Activated naive CD4-positive, alpha-beta T cell (primary cell): Measurements from ENCODE around the gene EPYC.

Experiments used
- DNase-seq, 4 experiments: peaks; one replicate each; lab custom pipeline; 2025; lab: John Stamatoyannopoulos, UW

EPYC gene, protein sequence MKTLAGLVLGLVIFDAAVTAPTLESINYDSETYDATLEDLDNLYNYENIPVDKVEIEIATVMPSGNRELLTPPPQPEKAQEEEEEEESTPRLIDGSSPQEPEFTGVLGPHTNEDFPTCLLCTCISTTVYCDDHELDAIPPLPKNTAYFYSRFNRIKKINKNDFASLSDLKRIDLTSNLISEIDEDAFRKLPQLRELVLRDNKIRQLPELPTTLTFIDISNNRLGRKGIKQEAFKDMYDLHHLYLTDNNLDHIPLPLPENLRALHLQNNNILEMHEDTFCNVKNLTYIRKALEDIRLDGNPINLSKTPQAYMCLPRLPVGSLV

DNA sequence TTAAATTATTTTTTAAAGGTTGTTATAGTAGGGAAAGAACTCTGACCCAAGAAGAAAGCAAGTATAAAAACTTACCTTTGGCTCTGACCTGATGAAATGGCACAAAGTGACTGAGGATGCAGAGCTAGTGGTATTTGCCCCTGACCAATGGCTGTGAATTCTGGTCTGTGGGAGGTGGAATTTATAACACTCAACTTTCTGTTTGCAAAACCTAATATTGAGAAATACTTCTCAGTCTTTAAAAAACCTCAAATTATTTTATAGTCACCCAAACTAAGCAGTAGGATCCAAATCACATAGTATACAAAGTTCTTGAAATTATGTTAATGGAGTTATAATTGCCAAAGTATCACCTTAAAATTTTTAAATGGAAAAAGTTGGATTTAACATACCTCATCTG is at the start of gene EPYC:
EPYC (minus strand) TSS at position 101 of the 400 bp plus-strand sequence. CDS start 2,407 bp downstream, outside the sequence.
- no peak for DNase-seq

DNA sequence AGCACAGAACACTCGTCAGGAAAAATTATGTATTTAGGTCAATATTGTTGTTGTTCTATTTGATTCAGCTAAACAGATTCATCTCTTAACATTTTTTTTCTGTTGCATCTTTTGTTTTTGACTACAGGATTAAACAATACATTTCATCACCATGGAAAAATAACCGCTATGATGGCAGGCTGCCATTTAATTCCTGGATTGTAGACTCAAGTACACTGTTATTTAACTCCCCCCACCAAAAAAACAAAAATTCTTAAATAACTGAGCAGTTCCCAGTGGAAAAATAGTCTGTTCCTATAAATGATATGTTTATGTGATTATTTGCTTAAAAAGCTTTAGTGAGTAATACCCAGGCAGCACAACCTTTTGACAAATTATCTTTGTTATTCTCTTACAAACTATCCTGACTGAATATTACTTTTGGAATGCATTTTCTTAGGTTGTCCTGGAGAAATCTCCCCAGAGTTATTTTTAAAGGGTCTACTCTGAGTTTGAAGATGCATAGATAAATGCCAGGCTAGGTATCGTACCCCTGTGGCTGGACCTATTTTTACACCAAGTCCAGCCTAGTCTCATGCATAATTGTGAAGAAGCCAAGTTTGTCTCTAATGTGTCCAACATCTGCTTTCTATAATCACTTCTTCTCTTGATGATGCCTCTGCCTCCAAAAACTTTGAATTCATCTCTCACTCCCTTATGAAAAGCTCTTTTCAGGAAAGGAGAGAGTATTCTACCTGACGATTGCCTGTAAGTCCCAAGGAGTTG is 49.4 kb upstream of the EPYC start:
- no peak for DNase-seq

DNA sequence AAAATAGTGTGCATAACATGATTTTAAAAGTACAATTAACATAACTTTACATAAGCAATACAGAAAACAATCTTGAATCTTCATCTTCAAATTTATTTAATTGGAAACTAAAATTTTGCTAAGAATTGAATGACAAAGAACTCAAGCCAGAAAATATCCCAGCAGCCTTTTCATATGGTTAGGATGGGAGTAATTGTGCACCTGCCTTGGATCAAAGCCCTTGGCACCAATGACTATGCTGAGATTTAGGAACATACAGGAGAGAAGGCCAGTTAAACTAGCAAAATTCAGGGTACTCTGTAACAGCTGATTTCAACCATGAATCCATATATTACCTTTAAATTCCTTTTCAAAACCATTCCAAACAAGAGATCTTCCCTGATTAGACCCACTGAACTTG is 47.3 kb upstream of the EPYC start:
- no peak for DNase-seq

DNA sequence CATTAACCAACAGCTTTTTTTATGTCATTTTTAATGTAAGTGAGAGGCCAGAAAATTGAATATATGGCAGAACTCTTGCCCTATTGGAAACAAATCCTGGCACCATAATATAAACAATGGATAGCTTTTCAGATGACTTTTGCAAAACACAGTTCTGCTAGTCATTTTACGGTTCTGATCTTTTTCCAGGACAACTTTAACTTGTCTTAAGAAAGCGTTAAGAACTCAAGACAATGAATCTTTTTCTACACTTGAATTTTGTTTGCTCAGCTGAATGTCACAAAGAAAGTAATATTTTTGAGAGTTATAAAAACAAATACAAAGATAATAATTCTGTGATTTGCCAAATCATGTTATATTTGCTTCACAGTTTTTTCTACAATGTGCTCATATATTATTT is 39.8 kb upstream of the EPYC start:
- no peak for DNase-seq

DNA sequence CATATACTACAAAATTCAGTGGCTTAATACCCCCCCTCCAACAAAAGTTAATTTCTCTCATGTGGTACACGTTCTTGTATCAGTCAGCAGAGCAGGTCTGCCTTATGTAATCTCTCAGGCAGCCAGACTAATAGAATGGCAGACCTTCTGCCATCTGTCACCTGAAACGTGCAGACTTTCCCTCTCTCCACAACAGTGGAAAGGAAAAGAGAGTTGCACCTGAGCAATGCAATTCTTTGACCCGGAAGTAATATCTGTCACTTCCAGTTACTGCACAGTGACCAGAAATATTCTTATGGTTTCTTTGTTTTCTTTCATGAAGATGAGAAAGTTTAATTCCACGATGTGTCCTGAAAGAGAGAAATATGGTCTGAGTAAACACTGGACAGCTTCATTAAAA is 38.6 kb upstream of the EPYC start:
- no peak for DNase-seq

DNA sequence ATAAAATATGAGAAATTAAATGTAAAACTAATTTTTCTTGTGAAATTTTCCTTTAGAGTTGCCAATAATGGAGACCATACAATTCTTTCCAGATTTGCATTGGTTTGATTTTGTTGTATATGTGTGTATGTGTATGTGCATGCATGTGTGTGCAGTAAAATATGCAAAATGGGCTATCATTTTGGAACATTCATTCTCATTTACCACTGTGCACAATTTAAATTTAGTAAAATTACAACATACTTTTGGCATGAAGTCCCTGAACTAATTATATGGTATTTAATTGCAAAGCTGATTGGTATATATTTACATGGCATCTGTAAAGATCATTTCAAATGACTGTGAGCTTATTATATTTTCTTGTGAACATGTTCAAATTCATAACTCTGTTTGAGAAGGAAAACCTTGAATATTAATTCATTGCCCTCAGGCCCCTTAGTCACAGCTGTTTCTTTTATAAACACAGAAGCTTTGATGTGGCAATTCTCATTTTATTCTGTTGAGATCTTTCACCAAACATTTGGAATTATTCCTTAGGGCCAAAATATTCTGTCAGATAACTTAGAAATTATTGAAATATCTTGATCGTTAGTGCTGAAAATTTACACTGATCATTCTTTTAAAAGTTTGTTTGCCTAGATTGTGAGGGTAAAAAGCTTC is 35.5 kb upstream of the EPYC start:
- DNase-seq: no peak

DNA sequence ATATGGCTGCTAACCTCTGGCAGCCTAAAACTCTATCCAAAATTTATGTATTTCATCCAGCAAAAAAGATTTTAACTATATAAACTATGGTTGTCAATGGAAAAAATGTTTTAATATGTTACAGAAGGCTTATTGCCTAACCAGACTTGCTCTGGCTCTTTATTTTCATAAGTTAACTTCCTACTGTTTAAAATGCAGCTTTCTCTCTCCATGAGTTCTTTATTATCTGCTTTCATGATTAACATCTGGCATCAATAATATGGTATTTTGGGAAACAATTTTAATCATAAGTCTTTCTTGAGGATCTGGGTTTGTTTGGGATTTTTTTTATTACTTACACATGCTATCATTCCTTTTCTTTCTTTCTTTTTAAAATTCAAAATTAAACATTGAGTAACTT is 32.5 kb upstream of the EPYC start:
- no peak for DNase-seq

DNA sequence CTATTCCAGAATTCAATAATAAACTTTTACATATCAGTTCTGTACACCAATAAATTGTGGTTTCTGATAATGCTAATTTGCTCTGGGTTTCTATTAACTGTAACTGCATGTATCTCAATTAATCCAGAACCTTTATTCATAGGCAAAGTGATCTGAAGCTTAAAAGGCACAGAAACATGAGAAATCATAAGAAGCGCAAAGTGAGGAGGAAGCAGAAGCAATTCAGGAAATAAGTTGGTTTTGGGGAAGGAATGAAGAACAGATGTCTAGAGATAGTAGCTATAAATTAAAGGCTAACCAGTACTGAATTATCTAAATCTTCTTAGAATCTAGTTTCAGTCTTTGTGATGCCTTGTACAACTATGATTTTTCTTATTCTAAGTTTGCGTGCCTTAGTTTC is 28.5 kb upstream of the EPYC start:
- DNase-seq: no peak

DNA sequence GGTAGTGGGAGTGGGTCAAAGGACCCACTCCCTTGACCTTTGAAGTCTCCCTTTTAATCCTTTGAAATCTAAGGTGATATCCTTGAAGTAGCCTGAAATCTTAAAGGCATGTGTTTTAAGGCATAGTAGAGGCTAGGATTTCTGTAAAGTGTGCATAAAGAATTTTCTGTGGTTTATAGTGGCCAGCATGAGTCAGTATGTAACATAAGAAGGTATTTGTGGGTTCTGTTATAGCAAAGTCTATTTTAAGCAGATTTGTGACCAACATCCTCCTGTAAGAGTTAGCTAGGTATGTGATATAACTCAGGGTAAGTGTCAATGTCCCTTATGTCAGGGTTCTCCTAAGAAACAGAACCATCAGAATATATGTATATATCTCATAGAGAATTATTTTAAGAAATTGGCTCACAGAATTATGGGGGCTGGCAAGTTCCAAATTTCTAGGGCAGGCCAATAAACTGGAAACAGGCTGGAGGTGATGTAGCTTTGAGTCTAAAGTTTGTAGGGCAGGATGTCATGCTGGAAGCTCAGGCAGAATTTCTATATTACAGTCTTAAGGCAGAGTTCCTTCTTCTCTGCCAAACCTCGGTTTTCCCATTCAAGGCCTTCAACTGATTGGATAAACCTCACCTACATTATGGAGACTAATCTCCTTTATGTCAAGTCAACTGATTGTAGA is 18.7 kb upstream of the EPYC start:
- DNase-seq: no peak

DNA sequence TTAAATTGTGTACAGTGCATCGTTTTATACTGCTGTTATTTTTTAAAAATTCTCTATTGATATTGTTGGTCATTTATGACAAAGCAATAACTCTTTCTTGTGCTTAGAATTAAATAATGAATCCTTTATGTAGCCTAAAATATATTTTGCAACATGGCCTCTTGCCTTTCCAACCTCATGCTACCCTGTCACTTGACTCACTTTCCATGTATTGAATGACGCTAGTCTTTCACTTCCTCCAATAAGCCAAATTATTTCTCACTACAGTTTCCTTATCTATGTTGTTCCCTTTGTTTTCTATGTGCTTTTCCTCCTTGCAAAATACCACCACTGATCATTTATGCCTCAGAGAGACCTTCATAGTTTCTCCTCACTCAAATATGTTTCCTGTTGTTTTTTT is 16.3 kb upstream of the EPYC start:
- DNase-seq: no peak

DNA sequence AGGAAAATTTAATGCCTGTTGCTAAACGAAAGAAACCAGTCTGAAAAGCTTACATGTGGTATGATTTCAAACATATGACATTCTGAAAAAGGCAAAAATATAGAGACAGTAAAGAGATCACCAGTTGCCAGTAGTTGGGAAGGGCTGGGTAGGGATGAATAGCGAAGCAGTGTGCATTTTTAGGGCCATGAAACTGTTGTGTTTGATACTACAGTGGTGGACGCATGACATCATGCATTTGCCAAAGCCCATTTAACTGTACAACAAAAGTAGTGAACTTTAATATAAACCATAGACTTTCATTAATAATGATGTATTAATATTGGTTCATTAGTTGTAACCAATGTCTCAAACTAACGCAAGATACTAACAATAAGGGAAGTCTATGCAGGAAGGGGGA is 14.7 kb upstream of the EPYC start:
- no peak for DNase-seq

DNA sequence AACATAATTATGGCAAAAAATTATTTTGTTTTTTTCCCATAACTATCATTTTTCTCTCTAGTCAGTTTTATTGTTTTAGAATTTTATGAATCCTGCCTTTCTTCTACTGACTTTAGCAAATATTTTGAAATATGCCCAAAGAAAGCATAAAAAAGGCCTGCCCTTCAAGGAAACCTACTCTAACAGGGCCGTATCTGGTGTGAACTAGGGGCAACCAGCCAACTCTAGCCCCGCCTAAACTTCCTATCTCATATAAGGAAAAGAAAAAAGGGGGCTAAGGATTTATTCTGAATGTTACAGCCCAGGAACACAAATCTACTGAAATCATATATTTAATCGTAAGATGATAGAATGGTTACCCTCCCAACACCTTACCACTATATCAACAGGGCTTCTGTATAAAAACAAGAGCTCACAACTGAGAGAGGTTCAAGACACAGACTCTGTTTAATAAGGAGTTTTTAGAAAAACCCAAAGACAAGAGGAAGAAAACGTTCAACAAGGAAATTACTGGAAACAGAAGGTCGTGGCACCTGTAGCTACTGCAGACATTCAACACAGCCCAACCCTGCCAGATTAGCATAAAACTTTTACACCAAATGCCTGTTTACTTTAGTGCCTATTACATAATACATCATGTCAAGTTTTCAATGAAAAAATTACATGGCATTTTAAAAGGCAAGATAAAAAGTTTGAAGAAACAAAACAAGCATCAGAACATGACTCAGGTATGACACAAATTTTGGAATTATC is 12.9 kb upstream of the EPYC start:
- no peak for DNase-seq

DNA sequence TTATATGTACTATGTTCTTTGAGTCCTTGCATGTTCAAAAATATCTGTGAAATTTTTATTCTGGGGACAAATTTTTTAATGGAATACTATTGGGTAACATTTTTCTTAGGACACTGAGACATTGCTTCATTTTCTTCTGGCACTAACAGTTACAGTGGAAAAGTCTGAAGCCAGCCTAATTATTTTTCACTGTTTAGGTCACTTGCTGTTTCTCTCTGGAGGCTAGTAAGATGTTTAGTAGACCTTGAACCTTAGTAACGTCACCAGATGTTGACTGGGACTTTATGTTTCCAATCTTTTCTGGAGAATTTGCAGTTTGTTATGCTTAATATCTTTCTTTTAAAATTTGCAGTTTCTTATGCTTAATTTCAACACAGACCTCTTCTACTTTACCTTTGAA is 12.3 kb upstream of the EPYC start:
- DNase-seq: no peak

DNA sequence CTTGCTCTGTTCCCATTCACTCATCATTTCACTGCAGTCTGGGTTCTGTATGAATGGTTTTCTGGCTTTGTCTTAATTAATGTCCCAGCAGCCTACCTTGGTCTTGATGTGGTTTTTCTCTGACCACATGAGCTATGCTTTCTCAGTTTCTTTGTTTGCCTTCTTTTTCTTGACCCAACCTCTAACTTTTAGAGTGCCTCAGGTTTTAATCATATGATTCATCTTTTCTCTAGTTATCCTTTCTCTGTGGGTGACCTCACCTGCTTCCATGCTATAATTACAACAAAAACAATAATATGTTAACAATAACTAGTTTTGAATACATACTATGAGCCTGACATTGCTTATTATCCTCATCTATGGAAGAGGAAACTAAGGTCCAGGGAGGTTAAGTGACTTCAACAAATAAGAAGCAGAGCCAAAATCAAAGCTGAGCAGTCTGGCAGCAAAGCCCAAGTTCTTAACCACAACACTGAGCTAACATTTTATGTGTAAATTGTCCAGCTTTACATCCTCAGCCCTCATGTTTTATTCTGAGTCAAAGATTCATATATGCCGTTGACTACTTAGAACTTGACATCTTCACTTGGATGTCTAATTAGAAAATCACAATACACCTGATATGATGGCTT is 4.7 kb upstream of the EPYC start:
- DNase-seq: no peak

DNA sequence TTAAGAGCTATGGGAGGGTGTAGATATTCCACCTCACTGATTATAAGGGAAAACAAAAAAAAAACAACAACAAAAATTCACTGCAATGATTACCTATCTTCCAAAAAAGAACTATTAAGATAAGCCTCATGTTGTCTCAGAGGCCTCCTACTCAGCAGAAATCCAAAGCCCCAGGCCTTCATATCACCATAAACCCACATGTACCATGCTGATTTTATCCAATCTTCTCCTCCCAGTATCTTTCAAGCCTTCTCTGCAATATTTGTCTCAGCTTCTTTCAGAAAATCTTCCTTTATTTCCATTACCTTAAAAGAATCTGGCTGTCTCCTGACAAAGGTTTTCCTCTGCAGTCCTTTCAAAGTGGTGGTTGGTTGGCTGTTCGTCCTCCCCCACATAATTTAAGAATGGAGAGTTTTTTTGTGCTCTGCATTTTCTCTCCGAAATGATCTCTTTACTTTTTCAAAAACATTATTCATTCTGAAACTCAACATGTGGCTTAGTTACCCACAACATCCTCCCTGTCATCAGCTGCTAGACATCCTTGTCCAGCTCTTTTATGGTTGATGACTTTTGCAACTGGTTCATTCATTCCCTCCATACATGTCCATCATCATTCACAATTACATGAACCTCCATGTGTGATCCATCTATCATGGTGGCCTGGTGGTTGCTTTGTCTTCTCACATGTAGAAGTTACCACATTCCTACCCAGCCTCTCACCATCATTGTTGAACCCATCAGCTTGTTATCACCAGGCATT is 2.9 kb upstream of the EPYC start:
- DNase-seq: no peak

DNA sequence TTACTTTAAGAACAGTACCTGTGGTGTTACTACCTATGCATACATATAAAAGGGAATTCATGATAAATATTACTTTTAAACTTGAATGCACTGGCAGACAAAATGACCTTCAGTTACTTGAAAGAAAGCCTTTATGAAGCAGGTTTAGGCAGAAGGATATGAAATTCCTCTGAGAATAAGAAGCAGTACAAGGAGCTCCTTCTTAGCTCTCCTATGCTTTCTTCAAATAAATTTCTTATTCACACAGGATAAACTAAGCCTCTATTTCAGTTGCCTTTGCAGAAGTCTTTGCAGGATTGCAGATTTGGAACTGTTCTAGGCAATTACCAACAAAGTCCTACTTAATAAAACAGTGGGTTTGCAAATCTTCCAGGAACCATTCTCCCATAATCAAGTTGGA is 1.0 kb downstream of the EPYC start:
- no peak for DNase-seq

DNA sequence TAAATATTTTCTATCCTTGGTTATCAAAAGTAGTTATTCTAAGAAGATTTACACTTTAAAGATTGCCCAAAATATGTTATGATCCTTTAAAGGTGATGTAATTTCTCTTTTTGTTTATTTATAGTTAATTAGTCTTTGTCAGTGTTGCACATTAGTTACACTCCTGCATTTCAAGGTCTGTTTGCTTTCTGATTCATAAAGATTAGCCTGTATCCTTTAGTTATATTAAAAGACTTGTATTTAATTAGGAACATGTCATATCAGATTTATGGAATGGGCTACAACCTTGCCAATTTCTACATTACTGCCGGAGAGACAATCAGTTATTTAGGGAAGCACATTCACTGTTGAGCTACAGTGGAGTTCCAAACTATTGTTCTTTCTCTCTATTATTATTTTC is 3.5 kb downstream of the EPYC start:
- no peak for DNase-seq

DNA sequence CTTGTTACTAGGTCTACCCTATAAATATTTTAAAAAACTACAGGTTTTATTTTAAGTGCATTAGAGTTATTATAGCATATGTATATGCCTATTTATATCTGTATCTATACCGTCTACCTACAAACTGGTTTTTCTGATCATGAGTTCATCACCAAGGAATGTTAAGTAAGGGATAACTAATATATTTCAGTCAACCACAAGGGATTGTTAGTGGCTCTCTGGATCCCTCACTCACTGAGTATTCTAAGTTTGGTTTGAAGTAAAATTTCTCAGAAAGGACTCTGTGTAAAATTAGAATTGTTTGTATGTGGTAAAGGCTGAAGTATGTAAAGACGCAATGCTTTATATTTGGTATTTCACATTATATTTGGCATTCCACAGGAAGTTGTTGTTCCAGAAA is 4.8 kb downstream of the EPYC start:
- no peak for DNase-seq

DNA sequence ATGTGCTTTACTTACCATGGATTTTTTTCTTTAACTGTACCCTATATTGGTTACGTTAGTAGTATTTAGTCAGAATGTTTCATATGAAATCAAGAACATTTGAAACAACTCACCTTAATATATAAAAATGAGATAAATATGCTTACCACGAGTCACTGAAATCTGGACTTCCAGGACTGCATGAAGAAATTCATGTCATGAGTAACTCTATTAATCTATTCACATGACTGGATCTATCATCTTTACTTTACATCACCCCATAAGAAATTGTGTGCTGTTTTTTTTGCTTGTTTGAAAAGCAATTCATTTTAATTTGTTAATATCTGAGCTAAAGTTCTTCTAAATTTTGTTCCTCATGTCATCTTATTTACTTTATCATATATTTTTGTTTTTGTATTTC is 5.2 kb downstream of the EPYC start:
- no peak for DNase-seq

DNA sequence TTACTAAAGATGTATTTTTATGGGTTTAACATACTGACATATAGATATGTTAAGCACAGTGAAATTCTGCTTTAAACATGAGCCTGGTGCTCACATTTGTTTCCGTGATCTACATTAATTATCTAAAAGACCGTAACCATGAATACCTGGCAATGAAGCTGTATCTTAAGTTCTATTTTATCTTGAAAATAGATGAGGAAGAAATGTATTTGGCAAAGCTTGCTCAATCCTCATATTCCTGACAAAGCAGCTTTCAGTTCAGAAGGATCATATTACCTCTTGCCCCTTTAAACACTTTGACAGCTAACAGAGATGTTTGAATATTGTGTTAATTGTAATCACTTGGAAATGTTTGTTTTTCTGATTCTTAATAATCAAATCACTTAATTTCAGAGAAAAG is 9.8 kb downstream of the EPYC start:
- DNase-seq: no peak
